Measurements from ENCODE around the gene POSTN.

- TF ChIP-seq CTCF (optimal IDR thresholded peaks at IDR 0.05 in 1 of 3, IDR thresholded peaks at IDR 0.05 in 1 of 3, conservative IDR thresholded peaks at IDR 0.05 in 1 of 3; ENCODE audit: extremely low read depth in 1 of 3, insufficient read depth in 2 of 3, low read length in 3 of 3) (no peak), EZH2 (IDR thresholded peaks at IDR 0.05; ENCODE audit: low read length) (no peak)
Measured at GRCh38 chr13:37586164-37586563, 12.4 kb downstream of the POSTN start.

All from keratinocyte (primary cell).